Spleen (tissue), 11 donors: ENCODE results near the gene ACCSL. TPM values are rescaled to one million over a fixed set of nuclear protein-coding genes. Genes with fewer than 3 reads are reported as not detected.

Experiments
- DNase-seq: peaks from one replicate; pipeline ENCODE4 v3.0.0-alpha.2; 2020
- H3K27ac ChIP-seq, 8 donors: fragments of 200-600 bp; sonication (generic) in 7 of 8; 1 replicate in 4 of 8; 2 replicates in 4 of 8; pipeline versions ENCODE4 v1.5.0 to v1.8.0; 2016 to 2021; ENCODE audit warnings: inconsistent platforms in 4 of 8, mild to moderate bottlenecking in 4 of 8, moderate library complexity in 1 of 8
- H3K27me3 ChIP-seq, 7 donors: fragments of 200-600 bp; sonication (generic) in 6 of 7; replicated peaks in 1 of 7; 1 replicate in 4 of 7; 2 replicates in 3 of 7; pipeline versions ENCODE4 v1.5.0 to v1.8.0; 2016 to 2021; ENCODE audit warnings: inconsistent platforms in 3 of 7, mild to moderate bottlenecking in 1 of 7
- H3K36me3 ChIP-seq, 6 donors: fragments of 200-600 bp; sonication (generic) in 5 of 6; 1 replicate in 4 of 6; 2 replicates in 2 of 6; pipeline versions ENCODE4 v1.5.0 to v1.8.0; 2016 to 2021; ENCODE audit warnings: inconsistent platforms in 2 of 6
- H3K4me1 ChIP-seq, 6 donors: fragments of 200-600 bp; sonication (generic) in 5 of 6; 1 replicate in 3 of 6; 2 replicates in 3 of 6; pipeline versions ENCODE4 v1.5.0 to v1.8.0; 2016 to 2021; ENCODE audit warnings: inconsistent platforms in 3 of 6
- H3K4me3 ChIP-seq, 8 donors: fragments of 200-600 bp; sonication (generic) in 7 of 8; 1 replicate in 4 of 8; 2 replicates in 4 of 8; pipeline versions ENCODE4 v1.5.0 to v1.8.0; 2016 to 2021; ENCODE audit warnings: inconsistent platforms in 4 of 8, mild to moderate bottlenecking in 4 of 8, moderate library complexity in 2 of 8
- H3K9me3 ChIP-seq, 8 donors: fragments of 200-600 bp; sonication (generic) in 7 of 8; 1 replicate in 4 of 8; 2 replicates in 4 of 8; pipeline versions ENCODE4 v1.5.0 to v1.8.0; 2016 to 2021; ENCODE audit warnings: inconsistent platforms in 4 of 8
- CTCF ChIP-seq, 11 experiments: fragments of 200-600 bp in 7 of 11; fragments of 450-650 bp in 4 of 11; sonication (generic) in 4 of 11; IDR thresholded peaks in 8 of 11; conservative IDR thresholded peaks in 3 of 11; 1 replicate in 7 of 11; 2 replicates in 4 of 11; pipeline versions ENCODE4 v1.4.0 to v1.8.0; 2016 to 2021; ENCODE audit warnings: antibody characterized with exemption in 11 of 11, inconsistent platforms in 4 of 11, mild to moderate bottlenecking in 1 of 11
- POLR2A ChIP-seq, 3 donors: fragments of 450-650 bp; IDR thresholded peaks; one replicate each; pipeline ENCODE4 v1.5.1; 2017; ENCODE audit warnings: antibody characterized with exemption in 3 of 3, mild to moderate bottlenecking in 1 of 3
- POLR2AphosphoS5 ChIP-seq, 3 donors: sonication (generic); formaldehyde crosslinking; IDR thresholded peaks; one replicate each; pipeline ENCODE4 v1.5.1; 2017; ENCODE audit warnings: antibody characterized with exemption in 3 of 3
- WGBS, 5 donors: extraction: QIAGEN DNeasy Blood & Tissue Kit in 3 of 5; methylation state at CpG; one replicate each; pipeline versions ENCODE4 v1.1.5 to v1.1.7; 2013 to 2018; 5-methylcytosine and 5-hydroxymethylcytosine counted together
- intact Hi-C: fragments of 100-400 bp; cut with DNase I; formaldehyde crosslinking; loops from one replicate; pipeline ENCODE4 v1.15.0; 2023; ENCODE audit warnings: low total_unique reads
- polyA plus RNA-seq, 3 donors: library from polyadenylated mRNA; stranded (reverse); fragments of 200-250 nt; gene quantifications; one replicate each; pipeline ENCODE4 v1.2.1, GENCODE V29; 2013
- total RNA-seq, 7 donors: library from RNA; depleted of rRNA in 3 of 7; stranded (reverse); fragments of >200 nt in 3 of 7; fragmentation: NEBNext Ultra II Directional in 4 of 7; extraction: Animal tissue kit (Norgen Biotek cat#: 25700) in 4 of 7; gene quantifications; one replicate each; pipeline versions ENCODE4 v1.1.0 to v1.2.1, GENCODE V29; 2016 to 2021
- donor health status: healthy with polysubstance abuse.
- donor health status: DM: no; HTN: no; CAD: no; lungs with moderate emphysema.
- donor health status: DM: no; HTN: no; CAD: no.
- donor health status: Bipolar disorder and iron deficiency.
- donor health status: healthy.
- donor health status: DM: no; HTN: no; CAD: no.
- donor health status: DM: yes; HTN: yes; CAD: no.

Gene ACCSL
- total and polyA plus RNA-seq, 10 donors: 0.19 to 0.23 (median 0.20) TPM; not detected in 7

- intact Hi-C loops: loop anchor here (5.0 kb wide), 2 partner anchors 87 to 142 kb away; no protein-coding TSS in a partner anchor
- no peak for TF ChIP-seq POLR2A (IDR thresholded peaks at IDR 0.05)
- TF ChIP-seq CTCF (IDR thresholded peaks at IDR 0.05 in 8 of 11, conservative IDR thresholded peaks at IDR 0.05 in 3 of 11): no peak
- TF ChIP-seq POLR2AphosphoS5 (IDR thresholded peaks at IDR 0.05): no peak
- Histone ChIP-seq H3K4me3 (no peak overlapping the region), H3K27me3 (peaks cover 0 to 26% (median 0%) of the 10 kb centered on the region in 7 donors), H3K9me3 (no peaks in the 10 kb centered on the region), H3K27ac (no peak overlapping the region), H3K36me3 (no peaks in the 10 kb centered on the region), H3K4me1 (peaks cover 0 to 6% (median 0%) of the 10 kb centered on the region in 6 donors)
- no peak for DNase-seq
Observed at GRCh38 chr11:44034639-44035038, 13.1 kb upstream of the ACCSL start.

GRCh38 chr11:44036811-44037657 lies 10.7 kb upstream of the ACCSL start:
- H3K27me3 ChIP-seq: peaks cover 0 to 11% (median 0%) of the 10 kb centered on the region in 7 donors
- DNase-seq: peak; percentile 78
- H3K4me1 ChIP-seq: peaks cover 0 to 6% (median 0%) of the 10 kb centered on the region in 6 donors
- peak overlapping the region in 1 of 8 donors; percentile 7 for H3K27ac ChIP-seq
- no peaks in the 10 kb centered on the region for H3K36me3 ChIP-seq
- intact Hi-C loops: loop anchor here (5.0 kb wide), 2 partner anchors 90 to 145 kb away; no protein-coding TSS in a partner anchor
- peak in 2 of 3 donors; percentile 24 to 26 for TF ChIP-seq POLR2AphosphoS5 (IDR thresholded peaks at IDR 0.05)
- peak; percentile 27 to 78 (median 61) for TF ChIP-seq CTCF (IDR thresholded peaks at IDR 0.05 in 8 of 11, conservative IDR thresholded peaks at IDR 0.05 in 3 of 11)
- no peak for TF ChIP-seq POLR2A (IDR thresholded peaks at IDR 0.05)
- H3K4me3 ChIP-seq: no peak overlapping the region
- WGBS, 5 donors: 25 to 47% (median 33%) methylated on average over 12 of the region's 12 CpGs
- H3K9me3 ChIP-seq: peaks cover 0 to 16% (median 11%) of the 10 kb centered on the region in 8 donors

- Histone ChIP-seq H3K36me3 (no peaks in the 10 kb centered on the region), H3K27me3 (peaks cover 0 to 5% (median 0%) of the 10 kb centered on the region in 7 donors), H3K27ac (no peak overlapping the region), H3K9me3 (peaks cover 0 to 16% (median 11%) of the 10 kb centered on the region in 8 donors), H3K4me3 (no peak overlapping the region), H3K4me1 (peaks cover 0 to 6% (median 0%) of the 10 kb centered on the region in 6 donors)
- WGBS, 5 donors: 83 to 91% (median 87%) methylated on average over 2 of the region's 2 CpGs
- TF ChIP-seq CTCF (IDR thresholded peaks at IDR 0.05 in 8 of 11, conservative IDR thresholded peaks at IDR 0.05 in 3 of 11) (peak in 2 of 11 experiments; percentile 6 to 22), POLR2AphosphoS5 (IDR thresholded peaks at IDR 0.05) (no peak)
- intact Hi-C loops: loop anchor here (5.0 kb wide), 2 partner anchors 90 to 145 kb away; no protein-coding TSS in a partner anchor
- no peak for DNase-seq
Observed at GRCh38 chr11:44037658-44037998, 10.2 kb upstream of the ACCSL start.

GRCh38 chr11:44043157-44043556 lies 4.6 kb upstream of the ACCSL start:
- no peak for DNase-seq
- no peaks in the 10 kb centered on the region for H3K36me3 ChIP-seq
- H3K4me1 ChIP-seq: no peaks in the 10 kb centered on the region
- intact Hi-C loops: no loop called here
- no peak overlapping the region for H3K4me3 ChIP-seq
- no peak overlapping the region for H3K27ac ChIP-seq
- 76 to 85% (median 78%) methylated on average over 2 of the region's 2 CpGs for WGBS, 5 donors
- H3K9me3 ChIP-seq: peaks cover 0 to 16% (median 11%) of the 10 kb centered on the region in 8 donors
- H3K27me3 ChIP-seq: no peaks in the 10 kb centered on the region
- no peak for TF ChIP-seq POLR2A (IDR thresholded peaks at IDR 0.05)
- TF ChIP-seq POLR2AphosphoS5 (IDR thresholded peaks at IDR 0.05): no peak
- TF ChIP-seq CTCF (IDR thresholded peaks at IDR 0.05 in 8 of 11, conservative IDR thresholded peaks at IDR 0.05 in 3 of 11): no peak
